A549 (cell line): ENCODE measurements around the gene TSTD2.

ENCODE experiments used
- CBX8 ChIP-seq: fragments of 200-600 bp; sonication (generic); IDR thresholded peaks from 2 replicates; pipeline ENCODE4 v1.6.1; 2016
- MYC ChIP-seq: IDR thresholded peaks from 2 replicates; pipeline ENCODE4 v1.6.1; 2012; ENCODE audit warnings: mild to moderate bottlenecking, inconsistent platforms, low read length, improper control_type of control experiment, borderline replicate concordance
- POLR2A ChIP-seq: IDR thresholded peaks from 2 replicates; pipeline ENCODE4 v1.6.1; 2012; ENCODE audit warnings: mild to moderate bottlenecking, low read length
- TF ChIP-seq, protein P1 (sequence below): fragments of >200 bp; sonication (Bioruptor Twin); formaldehyde crosslinking; IDR thresholded peaks from 3 replicates; pipeline ENCODE4 v1.5.1; 2016
- TF ChIP-seq, protein P2 (sequence below): IDR thresholded peaks from 2 replicates; pipeline ENCODE4 v1.6.1; 2012

- TF ChIP-seq POLR2A (no peak), CBX8 (no peak), MYC (no peak)
- TF ChIP-seq, protein P1, sequence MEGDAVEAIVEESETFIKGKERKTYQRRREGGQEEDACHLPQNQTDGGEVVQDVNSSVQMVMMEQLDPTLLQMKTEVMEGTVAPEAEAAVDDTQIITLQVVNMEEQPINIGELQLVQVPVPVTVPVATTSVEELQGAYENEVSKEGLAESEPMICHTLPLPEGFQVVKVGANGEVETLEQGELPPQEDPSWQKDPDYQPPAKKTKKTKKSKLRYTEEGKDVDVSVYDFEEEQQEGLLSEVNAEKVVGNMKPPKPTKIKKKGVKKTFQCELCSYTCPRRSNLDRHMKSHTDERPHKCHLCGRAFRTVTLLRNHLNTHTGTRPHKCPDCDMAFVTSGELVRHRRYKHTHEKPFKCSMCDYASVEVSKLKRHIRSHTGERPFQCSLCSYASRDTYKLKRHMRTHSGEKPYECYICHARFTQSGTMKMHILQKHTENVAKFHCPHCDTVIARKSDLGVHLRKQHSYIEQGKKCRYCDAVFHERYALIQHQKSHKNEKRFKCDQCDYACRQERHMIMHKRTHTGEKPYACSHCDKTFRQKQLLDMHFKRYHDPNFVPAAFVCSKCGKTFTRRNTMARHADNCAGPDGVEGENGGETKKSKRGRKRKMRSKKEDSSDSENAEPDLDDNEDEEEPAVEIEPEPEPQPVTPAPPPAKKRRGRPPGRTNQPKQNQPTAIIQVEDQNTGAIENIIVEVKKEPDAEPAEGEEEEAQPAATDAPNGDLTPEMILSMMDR: no peak
- TF ChIP-seq, protein P2, sequence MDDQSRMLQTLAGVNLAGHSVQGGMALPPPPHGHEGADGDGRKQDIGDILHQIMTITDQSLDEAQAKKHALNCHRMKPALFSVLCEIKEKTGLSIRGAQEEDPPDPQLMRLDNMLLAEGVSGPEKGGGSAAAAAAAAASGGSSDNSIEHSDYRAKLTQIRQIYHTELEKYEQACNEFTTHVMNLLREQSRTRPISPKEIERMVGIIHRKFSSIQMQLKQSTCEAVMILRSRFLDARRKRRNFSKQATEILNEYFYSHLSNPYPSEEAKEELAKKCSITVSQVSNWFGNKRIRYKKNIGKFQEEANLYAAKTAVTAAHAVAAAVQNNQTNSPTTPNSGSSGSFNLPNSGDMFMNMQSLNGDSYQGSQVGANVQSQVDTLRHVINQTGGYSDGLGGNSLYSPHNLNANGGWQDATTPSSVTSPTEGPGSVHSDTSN: no peak
These were observed 31.8 kb downstream of the TSTD2 start for GRCh38 chr9:97601228-97601898.
